Renal cortical epithelial cell (primary cell): Measurements from ENCODE around the gene GMEB1. TPM values are rescaled to one million over a fixed set of nuclear protein-coding genes. Genes with fewer than 3 reads are reported as not detected.

ENCODE experiments used
- DNase-seq: peaks from one replicate; pipeline ENCODE4 v3.0.0-alpha.2; 2011; ENCODE audit warnings: low read depth
- total RNA-seq: library from RNA; depleted of rRNA; stranded (reverse); fragments of >200 nt; gene quantifications from 2 replicates; pipeline ENCODE4 v1.2.3, GENCODE V29; 2014

The GMEB1 gene
- total RNA-seq, 1 donor from 2014 or later = 12.9 TPM

- peak; percentile 46 for DNase-seq
Observed at GRCh38 chr1:28751315-28752060, 82.9 kb downstream of the GMEB1 start.

GRCh38 chr1:28755701-28756100 lies 87.1 kb downstream of the GMEB1 start:
- DNase-seq = no peak

GRCh38 chr1:28756846-28757245 lies 88.3 kb downstream of the GMEB1 start:
- no peak for DNase-seq

GRCh38 chr1:28758420-28758819 lies 89.8 kb downstream of the GMEB1 start:
- DNase-seq = no peak

- no peak for DNase-seq
Observed at GRCh38 chr1:28759257-28759656, 90.7 kb downstream of the GMEB1 start.

GRCh38 chr1:28761189-28761588 lies 92.6 kb downstream of the GMEB1 start:
- DNase-seq = no peak

GRCh38 chr1:28766532-28767183 lies 98.1 kb downstream of the GMEB1 start:
- DNase-seq = no peak

Other genes with a start within 250 kb of the GMEB1 start
- 64.5 and 87.0 TPM in 2 replicates for gene RCC1, start 162.7 kb upstream of the GMEB1 start, total RNA-seq
- 24.7 and 46.9 TPM in 2 replicates for gene TRNAU1AP, start 115.7 kb upstream of the GMEB1 start, total RNA-seq
- 49.0 and 241 TPM in 2 replicates for gene RAB42, start 76.5 kb upstream of the GMEB1 start, total RNA-seq
- 29.2 and 46.7 TPM in 2 replicates for gene TAF12, start 25.7 kb upstream of the GMEB1 start, total RNA-seq
- not detected in 2 replicates for gene RNU11, start 20.2 kb upstream of the GMEB1 start, total RNA-seq
- 114 and 122 TPM in 2 replicates for gene YTHDF2, start 68.2 kb downstream of the GMEB1 start, total RNA-seq
- not detected in 2 replicates for gene OPRD1, start 143.4 kb downstream of the GMEB1 start, total RNA-seq
- gene EPB41, start 245.8 kb downstream of the GMEB1 start, total RNA-seq = 18.8 and 22.5 TPM in 2 replicates